Activated T-cell treated with anti-CD3 and anti-CD28 coated beads for 24 hours (primary cell): ENCODE results near the gene OR51B4.
"Not testable (repeated sequence)": the region's sequence is repeated elsewhere in the genome, so short reads cannot be mapped to it uniquely, and the experiment has no call there.

ENCODE experiments used
- DNase-seq: peaks from one replicate; pipeline ENCODE4 v3.0.0-alpha.2; 2020; ENCODE audit warnings: low read depth

Gene OR51B4

GRCh38 chr11:5272395-5273017 lies 29.2 kb downstream of the OR51B4 start:
- no peak for DNase-seq

- DNase-seq, result no peak
Observed at GRCh38 chr11:5269715-5270147, 32.0 kb downstream of the OR51B4 start, which contains the start of gene HBE1. Gene HBE1, minus strand, starts transcription at chr11:5269945. Its CDS starts 55 bp downstream, at chr11:5269890.

GRCh38 chr11:5267033-5267563 lies 34.6 kb downstream of the OR51B4 start:
- DNase-seq, result no peak

- no peak for DNase-seq
Observed at GRCh38 chr11:5266609-5267008, 35.1 kb downstream of the OR51B4 start.

GRCh38 chr11:5265832-5266231 lies 35.9 kb downstream of the OR51B4 start:
- DNase-seq, result no peak

- DNase-seq, result no peak
Observed at GRCh38 chr11:5258543-5259262, 43.0 kb downstream of the OR51B4 start.

- no peak for DNase-seq
Observed at GRCh38 chr11:5257296-5257695, 44.5 kb downstream of the OR51B4 start.

- DNase-seq, result not testable (repeated sequence)
Observed at GRCh38 chr11:5254646-5255413, 46.9 kb downstream of the OR51B4 start, which contains the start of gene HBG2. Gene HBG2, minus strand, starts transcription at chr11:5254781. Its CDS starts 53 bp downstream, at chr11:5254728.

- DNase-seq, result not testable (repeated sequence)
Observed at GRCh38 chr11:5254023-5254422, 47.7 kb downstream of the OR51B4 start.

- not testable (repeated sequence) for DNase-seq
Observed at GRCh38 chr11:5253440-5253839, 48.3 kb downstream of the OR51B4 start.

GRCh38 chr11:5252919-5253265 lies 48.9 kb downstream of the OR51B4 start:
- DNase-seq, result no peak

GRCh38 chr11:5252192-5252918 lies 49.4 kb downstream of the OR51B4 start:
- no peak for DNase-seq

- no peak for DNase-seq
Observed at GRCh38 chr11:5251746-5252145, 50.0 kb downstream of the OR51B4 start.
